HG02938 (cell line): ENCODE measurements around the gene RANGAP1.

Experiments used
- ATAC-seq: cut with Tn5 transposase; IDR thresholded peaks from one replicate; pipeline ENCODE4 v1.9.1; 2021; ENCODE audit warnings: mild to moderate bottlenecking, moderate library complexity; ENCODE audit not compliant: unreplicated experiment

RANGAP1 gene, protein sequence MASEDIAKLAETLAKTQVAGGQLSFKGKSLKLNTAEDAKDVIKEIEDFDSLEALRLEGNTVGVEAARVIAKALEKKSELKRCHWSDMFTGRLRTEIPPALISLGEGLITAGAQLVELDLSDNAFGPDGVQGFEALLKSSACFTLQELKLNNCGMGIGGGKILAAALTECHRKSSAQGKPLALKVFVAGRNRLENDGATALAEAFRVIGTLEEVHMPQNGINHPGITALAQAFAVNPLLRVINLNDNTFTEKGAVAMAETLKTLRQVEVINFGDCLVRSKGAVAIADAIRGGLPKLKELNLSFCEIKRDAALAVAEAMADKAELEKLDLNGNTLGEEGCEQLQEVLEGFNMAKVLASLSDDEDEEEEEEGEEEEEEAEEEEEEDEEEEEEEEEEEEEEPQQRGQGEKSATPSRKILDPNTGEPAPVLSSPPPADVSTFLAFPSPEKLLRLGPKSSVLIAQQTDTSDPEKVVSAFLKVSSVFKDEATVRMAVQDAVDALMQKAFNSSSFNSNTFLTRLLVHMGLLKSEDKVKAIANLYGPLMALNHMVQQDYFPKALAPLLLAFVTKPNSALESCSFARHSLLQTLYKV

DNA sequence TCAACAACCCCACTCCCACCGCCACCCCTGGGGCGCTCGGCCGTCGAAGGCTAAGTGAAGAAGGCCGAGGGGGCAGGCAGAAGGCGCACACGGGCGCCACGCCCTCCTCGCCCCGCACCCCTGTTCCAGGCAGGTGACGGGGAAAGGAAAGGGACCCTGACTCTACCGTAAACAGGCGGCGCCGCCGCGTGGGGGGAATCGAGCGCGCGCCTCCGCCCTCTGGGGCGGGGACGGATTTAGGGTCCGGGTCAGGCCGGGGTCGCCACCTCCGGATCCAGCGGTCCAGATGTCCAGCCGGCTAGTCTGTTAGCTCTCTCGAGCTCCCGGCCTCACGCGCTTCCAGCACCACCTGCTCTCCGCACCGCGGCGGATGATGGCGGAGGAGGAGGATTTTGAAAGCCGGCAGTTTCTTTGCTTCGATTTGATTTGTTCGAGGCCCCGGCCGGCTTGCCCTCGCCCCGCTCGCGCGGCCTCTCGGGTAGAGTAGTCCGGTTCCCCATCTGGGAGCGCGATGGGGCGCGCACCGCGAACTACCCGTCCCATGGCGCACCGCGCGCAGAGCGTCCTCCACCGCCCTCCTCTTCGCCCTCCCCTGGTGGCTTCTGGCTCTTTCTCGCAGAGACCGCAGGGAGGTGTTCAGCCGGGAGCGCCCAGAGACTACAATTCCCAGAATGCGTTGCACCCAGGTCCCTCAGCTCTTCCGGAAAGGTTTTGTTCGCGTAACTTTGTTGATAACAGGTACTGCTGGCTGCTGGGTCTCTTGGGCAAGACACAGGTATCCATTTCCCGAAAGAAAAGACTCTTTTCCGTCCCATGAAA lies at the start of gene RANGAP1:
TSS of gene RANGAP1 (minus strand) at position 368 of the 819 bp plus-strand sequence. CDS start 5,143 bp downstream, outside the sequence.
- peak; percentile 88 for ATAC-seq

DNA sequence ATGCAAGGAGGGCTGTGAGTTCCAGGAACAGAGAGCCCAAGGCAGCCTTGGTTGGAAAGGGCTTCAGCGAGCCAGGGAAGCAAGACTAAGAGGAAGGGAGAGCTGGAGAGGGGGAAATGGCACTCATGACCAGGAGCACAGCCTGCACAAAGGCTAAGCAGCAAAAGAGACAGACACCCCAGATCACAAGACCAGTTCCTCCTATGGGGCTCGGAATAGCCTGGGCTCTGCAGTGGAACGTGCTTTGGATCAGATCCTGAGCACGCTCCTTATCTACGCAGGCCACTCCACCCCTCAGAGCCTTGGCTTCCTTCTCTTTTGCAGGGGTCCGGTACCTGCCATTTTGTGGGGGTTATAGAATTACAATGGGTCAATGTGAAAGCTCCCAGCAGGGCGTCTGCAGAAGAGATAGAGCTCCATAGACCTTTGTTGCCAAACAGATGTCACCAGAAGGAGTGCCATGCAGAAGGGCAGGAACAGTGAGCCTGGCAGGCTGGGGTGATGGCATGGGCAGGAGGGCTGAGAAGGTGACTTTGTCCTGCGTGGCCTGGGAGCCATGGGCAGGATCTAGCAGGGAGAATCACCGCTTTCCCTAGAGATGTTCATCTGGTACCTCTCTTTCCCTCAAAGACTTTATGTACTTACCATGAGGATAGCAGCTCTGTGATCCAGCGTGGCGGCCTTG lies 49.1 kb upstream of the RANGAP1 start:
- no peak for ATAC-seq

DNA sequence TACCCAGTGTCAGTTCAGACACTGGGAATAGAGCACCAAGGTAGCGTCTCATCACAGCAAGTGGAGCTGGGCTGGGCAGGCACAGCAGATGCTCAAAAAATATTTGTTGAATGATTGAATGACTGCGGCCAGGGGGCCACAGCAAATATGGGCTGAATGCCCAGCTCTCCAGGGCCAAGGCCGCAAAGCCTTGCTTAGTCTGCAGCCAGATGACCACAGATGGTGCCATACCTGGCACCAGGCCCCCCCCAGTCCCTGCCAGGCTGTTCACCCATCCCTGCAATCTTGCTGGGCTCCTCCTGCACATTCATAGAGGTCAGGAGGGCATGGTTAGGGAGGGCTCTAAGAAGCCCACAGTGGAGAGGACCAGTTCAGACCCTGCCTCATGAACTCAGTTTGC lies 48.2 kb upstream of the RANGAP1 start:
- no peak for ATAC-seq

DNA sequence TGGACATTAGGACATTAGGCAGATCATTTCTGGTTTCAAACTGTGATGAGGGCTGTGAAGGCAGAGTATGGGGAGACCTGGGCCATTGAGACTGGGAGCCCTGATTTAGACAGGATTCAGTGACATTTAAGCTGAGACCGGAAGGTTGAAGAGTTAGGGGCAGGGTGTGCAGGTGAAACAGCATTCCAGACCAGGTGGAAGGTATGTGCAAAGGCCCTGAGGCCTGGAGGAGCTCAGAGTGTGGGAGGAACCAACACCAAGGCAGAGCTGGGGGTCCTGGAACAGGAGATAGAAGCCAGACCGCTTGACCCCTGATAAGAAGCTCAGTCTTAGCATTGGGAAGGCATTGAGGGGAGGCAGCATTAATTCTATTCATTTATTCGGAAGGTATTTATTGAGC lies 47.8 kb upstream of the RANGAP1 start:
- no peak for ATAC-seq

DNA sequence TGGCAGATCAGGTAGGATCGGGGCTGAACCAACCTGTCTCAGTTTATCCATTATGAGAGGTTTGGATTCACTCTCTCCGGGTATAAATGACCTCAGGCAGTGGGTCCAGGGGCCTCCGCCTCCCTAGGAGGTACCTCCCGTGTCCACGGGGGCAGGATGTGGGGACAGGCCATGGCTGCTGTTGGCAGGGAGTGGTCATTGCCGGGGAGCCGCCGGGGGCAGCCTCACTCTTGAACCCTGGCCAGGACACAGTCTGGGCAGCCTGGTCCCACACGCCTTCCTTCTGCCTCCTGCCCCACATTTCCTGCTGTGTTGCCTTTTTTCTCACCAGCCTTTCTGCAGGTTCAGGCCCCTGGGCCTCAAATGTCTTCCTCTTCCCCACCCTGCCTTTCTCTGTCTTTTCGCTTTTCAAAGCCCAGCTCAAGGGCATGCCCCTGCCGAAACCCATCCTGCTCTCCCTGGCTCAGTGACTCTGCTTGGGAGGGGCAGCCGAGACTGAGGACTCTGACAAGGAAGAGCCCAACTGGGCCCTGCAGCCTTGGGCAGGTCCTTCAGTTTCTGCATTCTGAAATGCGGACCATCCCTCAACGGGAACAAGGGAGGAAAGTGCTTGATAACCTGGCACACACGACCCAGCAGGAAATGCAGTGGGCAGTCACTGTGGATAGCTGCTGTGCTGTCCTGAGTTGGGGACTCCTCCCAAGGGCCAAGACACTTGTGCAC lies 46.4 kb upstream of the RANGAP1 start:
- ATAC-seq: no peak

DNA sequence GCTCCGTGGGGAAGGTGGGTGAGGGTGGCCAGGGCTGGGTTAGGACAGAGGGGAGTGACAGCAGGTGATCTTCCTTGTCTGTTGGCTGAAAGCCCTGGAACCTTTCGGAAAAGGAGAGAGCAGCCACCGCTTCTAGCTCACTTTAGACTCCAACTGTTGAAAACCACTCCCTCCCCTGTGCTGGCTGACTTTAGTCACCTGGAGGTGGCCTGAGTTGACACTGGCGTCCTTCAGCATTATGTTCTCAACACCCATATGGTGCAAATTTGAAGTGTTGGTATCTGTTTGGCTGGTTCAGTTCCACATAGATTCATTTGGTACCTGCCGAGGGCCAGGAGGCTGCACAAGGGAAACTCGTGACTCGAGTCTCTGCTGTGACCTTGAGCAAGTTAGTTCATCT lies 44.2 kb upstream of the RANGAP1 start:
- no peak for ATAC-seq

DNA sequence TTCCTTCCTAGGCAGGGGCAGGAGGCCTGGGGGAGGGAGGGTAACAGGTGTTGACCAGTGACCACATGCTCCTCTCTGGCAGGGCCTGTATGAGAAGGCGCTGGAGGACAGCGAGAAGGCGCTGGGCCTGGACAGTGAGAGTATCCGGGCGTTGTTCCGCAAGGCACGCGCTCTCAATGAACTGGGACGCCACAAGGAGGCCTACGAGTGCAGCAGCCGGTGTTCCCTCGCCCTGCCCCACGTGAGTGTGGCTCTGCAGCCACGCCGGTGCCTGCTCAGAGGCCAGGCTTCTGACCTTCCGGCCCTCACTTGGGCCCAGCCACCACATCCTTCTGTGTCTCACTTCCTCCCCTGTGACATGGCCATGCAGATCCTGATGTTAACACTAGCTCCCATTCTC lies 41.1 kb upstream of the RANGAP1 start:
- ATAC-seq: no peak

DNA sequence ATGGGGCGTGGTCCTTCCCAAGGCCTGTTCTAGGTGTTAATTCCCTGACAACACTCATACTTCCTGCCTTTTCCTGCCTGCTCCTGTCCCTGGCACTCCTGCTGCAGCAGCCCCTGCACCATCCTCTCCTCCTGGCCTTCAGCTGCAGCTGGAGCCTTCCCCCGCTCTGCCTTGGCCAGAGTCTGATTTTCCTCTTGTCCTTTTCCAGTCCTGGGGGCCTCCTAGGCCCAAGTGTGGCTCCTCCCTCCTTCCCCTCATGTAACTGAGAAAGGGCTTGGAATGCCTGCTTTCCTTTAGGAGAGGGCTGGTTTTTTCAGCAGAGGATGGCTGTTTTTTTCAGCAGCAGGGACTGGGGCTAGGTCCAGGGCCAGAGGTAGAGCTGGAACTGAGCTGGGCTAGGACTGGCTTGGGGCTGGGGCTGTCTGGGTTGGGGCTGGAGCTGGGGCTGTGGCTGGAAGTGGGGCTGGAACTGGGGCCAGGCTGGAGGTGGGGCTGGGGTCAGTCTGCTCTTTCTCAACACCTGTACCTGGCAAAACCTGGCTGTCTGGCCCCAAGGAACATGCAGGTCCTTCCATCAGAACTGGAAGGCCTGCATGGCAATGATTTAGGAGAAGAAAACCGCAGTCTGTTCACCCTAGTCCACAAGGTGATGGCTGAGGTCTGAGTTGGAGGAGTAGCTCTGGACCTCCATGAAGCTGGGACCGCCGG lies 39.0 kb upstream of the RANGAP1 start:
- ATAC-seq: no peak

DNA sequence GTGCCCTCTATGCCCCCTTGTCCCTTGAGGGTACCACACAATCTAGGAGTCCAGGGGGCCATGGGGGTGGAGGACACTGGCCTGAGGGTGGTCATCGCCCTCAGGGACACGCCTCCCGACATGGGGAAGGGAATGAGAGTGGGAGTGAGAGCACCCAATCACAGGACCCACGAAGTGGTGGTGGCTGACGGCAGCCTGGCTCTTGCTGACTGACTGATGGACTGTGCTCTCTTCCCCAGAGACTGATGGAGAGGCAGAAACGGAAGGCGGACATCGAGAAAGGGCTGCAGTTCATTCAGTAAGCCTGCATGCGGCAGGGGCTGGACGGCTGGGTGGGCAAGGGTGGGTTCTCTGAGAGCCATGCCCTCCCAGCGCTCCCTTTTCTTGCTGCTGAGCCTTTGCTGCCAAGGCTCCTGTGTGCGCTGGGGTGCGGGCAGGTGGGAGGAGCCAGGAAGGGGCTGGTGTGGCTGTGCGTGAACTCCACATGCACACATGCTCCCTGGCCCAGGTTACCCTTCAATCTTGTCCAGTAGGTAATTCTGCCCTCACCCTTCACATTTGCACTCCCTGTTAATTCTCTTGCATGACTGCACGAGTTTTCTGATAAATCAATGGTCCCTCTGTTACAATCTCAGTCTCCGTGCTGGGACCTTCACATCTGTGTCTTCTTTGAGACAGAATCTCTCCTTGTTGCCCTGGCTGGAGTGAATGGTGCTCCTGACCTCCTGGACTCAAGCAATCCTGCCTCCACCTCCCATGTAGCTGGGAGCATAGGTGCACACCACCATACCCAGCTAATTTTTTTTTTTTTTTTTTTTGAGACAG lies 34.6 kb upstream of the RANGAP1 start:
- no peak for ATAC-seq

DNA sequence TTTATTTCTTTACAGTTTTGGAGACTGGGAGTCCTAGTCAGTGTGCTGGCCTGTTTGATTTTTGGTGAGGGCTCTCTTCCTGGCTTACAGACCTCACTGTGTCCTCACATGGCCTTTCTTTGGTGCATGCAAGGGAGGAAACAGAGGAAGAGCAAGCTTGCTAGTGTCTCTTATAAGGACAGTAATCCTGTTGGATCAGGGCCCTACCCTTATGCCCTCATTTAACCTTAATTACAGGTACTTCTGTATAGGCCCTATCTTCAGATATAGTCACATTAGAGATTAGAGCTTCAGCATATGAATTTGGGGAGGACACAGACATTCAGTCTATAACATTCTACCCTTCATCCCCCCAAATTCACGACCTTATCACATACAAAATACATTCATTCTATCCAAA lies 29.6 kb upstream of the RANGAP1 start:
- ATAC-seq: no peak

DNA sequence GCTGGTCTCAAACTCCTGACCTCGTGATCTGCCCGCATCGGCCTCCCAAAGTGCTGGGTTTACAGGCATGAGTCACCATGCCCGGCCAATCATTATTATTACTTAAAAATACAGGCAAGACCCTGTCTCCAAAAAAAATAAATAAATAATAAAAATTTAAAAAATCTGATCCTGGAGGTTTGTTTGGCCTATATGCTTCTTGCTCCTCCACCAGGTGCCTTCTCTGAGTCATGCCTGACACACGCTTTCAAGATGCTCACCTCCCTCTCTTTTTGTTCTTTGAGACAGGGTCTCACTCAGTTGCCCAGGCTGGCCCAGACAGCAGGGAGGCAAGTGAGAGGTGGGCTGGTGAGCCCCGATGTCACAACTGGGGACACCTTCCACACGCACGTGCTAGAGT lies 28.8 kb upstream of the RANGAP1 start:
- no peak for ATAC-seq

DNA sequence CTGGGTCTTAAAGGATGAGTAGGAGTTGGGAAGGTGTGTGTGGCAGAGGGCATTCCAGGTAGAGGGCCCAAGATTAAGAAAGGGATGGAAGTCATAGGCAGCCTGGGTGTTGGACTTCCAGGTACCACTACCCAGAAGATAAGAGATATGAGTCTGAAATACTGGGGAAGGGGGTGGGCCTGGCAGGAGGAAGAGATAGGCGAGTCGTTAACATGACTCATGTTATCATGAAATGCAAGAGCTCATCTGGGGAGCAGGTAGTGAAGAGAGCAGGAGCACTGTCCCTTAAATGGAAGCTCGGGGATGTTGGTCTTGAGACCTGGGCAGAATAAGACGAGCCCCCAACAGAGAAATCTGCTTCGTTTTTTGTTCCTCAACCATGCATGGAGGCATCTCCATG lies 25.5 kb upstream of the RANGAP1 start:
- no peak for ATAC-seq

DNA sequence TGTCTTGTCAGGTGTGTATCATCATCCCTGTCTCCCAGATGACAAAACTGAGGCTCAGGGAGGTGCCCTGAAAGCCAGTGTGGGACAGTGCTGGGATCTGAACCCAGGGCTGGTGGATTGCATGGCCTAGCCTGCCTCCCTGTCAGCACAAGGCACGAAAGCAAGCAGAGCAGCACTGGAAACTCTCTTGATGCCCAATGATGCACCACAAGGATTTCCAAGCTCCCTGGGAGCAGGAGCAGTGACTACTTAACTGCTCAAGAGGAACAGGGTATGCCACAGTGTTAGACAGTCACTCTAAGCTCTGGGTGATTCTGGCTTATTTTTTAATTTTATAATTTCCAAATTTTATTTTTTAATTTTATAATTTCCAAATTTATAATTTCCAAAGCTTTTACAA lies 24.3 kb upstream of the RANGAP1 start:
- ATAC-seq: no peak

DNA sequence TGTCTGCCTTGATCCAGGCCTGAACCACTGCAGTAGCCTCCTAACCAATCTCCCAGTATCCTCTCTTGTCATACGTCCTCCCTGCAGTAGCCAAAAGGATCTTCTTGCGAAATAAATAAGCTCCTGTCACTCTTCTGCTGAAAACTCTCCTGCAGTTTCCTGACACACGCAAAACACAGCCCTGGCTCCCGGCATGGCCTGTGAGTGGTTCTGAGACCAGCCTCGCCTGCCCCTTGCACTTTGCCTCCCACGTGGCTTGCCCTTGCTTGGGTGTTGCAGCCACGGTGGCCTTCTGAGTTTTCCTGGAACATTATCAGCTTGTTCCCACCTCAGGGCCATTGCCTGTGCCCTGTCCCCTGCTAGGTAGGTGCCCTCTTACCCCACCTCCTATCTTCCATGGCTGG lies 22.6 kb upstream of the RANGAP1 start:
- ATAC-seq: no peak

DNA sequence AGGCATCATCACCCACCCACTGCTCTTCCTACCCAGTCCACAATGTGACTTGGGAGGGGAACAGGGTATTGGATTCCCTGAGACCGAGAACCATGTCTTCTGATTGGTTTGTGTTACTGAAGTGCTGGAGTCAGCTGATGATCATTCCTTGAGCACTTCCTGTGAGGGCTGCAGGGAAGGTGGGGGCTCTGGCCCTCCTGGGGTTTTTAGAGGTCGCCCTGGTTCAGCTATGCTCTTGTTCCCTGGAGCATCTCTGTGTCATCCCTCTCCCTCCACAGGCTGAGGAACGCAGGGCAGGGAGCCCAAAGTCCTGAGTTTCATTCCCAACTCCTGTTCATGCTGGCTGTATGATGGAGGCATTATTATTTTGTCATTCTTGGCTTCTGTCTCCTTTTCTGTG lies 22.1 kb upstream of the RANGAP1 start:
- no peak for ATAC-seq

DNA sequence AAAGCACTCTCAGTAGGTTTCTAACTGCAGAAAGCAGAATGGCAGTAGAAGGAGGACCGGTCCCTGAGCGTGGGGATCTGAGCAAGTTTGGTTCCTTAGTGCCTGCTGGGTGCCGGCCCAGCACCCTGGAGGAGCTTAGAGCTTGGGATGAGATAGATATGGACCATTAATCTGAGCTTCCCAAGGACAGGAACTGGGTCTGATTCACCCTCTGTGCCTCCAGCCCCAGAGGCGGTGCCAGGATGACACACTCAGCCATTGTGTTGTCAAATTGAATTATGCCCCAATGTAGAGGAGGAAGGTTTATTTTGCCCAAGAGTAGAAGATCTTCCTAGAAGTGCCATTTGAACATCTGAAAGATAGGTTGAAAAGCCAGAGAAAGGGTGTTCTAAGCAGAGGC lies 19.7 kb upstream of the RANGAP1 start:
- no peak for ATAC-seq

DNA sequence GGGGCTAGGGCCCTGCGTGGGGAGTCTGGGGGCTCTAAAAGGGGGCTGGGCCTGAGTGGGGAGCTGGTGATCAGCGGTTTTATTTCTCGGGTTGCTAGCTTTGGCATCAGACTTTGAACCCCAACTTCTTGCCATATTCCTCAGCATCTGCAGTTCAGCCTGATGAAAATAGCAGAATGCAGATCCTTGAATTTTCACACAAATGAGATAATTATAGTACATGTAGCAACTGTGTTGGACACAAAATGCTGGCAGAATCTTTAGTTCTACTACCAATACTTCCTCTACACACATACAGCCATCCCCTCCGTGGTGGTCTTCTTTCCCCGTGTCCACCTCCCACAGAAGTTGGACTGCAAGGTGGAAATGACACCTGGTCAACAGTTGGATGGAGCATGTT lies 16.8 kb upstream of the RANGAP1 start:
- ATAC-seq: no peak

DNA sequence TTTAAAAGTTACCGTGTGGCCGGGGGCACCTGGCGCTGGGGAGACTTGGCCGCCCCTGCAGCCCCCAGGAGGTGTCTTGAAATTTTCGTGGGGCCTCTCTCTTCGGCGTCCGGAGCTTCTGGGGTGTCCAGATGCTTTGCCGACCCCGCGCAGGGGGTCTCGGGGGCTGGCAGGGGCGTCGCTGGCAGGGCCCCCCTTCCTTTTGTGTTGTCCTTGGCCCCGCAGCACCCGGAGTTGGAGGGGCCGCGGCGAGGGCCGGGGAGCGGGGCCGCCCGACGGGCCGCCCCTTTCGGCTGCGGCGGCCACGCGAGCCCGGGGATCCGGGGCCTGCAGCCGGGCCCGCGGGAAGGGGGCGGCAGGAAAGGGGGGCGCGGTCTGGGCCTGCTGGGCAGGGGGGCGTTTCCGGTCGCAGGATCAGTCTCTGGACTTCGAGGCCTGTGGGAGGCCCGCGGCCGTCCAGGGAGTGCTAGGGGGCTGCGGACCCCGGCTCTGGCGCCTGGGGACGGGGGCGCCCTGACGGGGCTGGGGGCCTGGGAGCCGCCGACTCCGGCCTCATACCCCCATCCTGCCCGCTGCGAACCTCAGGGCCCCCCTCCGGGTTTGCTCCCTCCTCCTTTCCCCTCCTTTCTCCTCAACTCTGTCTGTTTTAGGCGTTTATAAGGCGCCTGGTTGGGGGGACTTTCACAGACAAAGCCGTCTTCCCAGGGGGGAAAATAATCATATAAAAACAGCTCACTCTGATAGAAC lies 16.2 kb upstream of the RANGAP1 start:
- ATAC-seq: peak; percentile 24
